GM19328 (cell line): Measurements from ENCODE around the gene ZPBP2.
"Not testable (repeated sequence)": the region's sequence is repeated elsewhere in the genome, so short reads cannot be mapped to it uniquely, and the experiment has no call there.

Experiments
- ATAC-seq: cut with Tn5 transposase; IDR thresholded peaks from one replicate; pipeline ENCODE4 v1.9.1; 2021; ENCODE audit warnings: mild to moderate bottlenecking, moderate library complexity; ENCODE audit not compliant: unreplicated experiment

The ZPBP2 gene

GRCh38 chr17:39854909-39855308, 13.1 kb upstream of the ZPBP2 start:
- no peak for ATAC-seq

DNA sequence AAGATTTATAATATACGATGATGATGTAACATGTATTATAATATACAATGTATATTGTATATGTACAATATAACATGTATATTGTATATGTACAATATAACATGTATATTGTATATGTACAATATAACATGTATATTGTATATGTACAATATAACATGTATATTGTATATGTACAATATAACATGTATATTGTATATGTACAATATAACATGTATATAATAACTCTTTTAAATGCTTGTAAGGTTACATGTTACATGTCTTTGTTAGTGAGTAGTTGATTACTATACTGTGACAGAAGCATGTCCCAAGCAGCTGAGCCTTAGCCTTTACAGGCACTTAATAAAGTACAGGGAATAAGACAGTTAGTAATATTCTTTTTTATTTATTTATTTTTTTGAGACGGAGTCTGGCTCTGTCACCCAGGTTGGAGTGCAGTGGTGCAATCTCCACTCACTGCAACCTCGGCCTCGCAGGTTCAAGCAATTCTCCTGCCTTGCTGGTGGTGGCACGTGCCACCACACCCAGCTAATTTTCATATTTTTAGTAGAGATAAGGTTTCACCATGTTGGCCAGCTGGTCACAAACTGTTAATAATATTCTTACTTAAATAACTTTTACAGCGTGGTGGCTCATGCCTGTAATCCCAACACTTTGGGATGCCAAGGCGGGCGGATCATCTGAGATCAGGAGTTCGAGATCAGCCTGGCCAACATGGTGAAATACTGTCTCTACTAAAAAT, 11.9 kb upstream of the ZPBP2 start:
- not testable (repeated sequence) for ATAC-seq

- no peak for ATAC-seq
Observed at GRCh38 chr17:39861235-39861634, 6.8 kb upstream of the ZPBP2 start.

- no peak for ATAC-seq
Observed at GRCh38 chr17:39863244-39863917, 4.6 kb upstream of the ZPBP2 start.

- no peak for ATAC-seq
Observed at GRCh38 chr17:39863918-39864746, 3.9 kb upstream of the ZPBP2 start, which contains the start of gene IKZF3. Gene IKZF3, minus strand, starts transcription at chr17:39864312. Its CDS starts 186 bp downstream, at chr17:39864126.

GRCh38 chr17:39866013-39866730, 1.8 kb upstream of the ZPBP2 start:
- no peak for ATAC-seq

GRCh38 chr17:39867084-39867879, 720 bp upstream of the ZPBP2 start:
- ATAC-seq: peak; percentile 53

DNA sequence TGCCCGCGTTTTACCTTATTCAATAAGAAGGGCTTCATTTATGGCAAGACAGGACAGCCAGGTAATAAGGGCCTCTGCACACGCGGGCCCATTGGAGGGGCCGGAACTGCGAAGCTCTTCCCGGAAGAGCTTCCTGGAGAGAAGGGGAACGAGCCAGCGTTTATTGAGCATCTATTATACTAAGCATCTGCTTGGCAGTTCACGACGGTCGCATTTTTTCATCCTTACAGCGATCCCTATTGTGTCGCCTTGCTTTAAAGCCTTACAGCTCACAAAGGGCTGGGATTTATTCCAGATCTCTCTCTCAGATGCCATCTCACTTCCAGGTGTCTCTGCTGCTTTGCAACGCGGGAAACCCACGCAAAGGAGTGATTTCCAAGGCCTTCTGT, 546 bp downstream of the ZPBP2 start:
- no peak for ATAC-seq

- ATAC-seq: no peak
Observed at GRCh38 chr17:39870776-39871175, 2.8 kb downstream of the ZPBP2 start.

DNA sequence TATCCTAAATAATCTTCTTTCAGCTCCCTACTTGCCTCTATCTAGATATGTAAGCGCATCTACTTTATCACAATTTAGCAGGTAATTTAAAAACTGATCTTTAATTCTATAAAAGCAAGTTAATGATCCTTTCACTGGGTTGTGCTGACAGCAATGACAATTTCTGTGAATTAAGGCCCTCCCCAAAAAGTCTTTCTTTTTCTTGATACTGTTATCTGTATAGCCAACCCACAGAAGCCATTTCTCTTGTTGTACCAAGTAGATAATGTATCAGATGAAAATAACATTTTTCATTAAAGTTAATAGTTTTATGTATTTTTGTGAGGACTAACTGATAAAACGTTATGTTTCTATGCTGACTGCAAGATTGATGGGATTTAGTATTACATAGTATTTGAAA, 3.8 kb downstream of the ZPBP2 start:
- no peak for ATAC-seq

DNA sequence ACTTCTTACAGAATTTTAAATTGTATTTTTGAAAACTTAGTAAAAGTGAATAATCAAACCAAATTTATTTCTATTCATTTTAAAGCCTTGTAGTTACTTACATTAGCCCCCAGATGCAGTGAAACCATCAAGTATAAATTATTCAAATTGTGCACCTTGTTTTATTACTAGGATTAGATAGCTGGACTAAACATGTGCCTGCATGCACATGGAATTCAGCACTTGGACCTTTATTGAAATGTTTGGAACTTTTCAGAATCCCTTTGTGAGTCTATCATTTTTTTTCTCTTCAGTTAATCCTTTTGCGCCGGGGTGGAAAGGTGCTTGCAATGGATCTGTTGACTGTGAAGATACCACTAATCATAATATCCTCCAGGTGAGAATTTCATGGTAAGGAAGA, 4.7 kb downstream of the ZPBP2 start:
- ATAC-seq: no peak

DNA sequence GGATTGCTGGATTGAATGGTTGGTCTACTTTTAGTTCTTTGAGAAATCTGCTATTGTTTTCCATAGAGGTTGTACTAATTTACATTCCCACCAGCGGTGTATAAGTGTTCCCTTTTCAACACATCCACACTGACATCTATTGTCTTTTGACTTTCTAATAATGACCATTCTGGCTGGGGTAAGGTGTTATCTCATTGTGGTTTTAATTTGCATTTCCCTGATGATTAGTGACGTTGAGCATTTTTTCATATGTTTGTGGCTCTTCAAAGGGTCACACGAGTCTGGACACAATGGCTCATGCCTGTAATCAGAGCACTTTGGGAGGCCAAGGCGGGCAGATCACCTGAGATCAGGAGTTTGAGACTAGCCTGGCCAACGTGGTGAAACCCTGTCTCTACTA, 18.1 kb downstream of the ZPBP2 start:
- not testable (repeated sequence) for ATAC-seq

DNA sequence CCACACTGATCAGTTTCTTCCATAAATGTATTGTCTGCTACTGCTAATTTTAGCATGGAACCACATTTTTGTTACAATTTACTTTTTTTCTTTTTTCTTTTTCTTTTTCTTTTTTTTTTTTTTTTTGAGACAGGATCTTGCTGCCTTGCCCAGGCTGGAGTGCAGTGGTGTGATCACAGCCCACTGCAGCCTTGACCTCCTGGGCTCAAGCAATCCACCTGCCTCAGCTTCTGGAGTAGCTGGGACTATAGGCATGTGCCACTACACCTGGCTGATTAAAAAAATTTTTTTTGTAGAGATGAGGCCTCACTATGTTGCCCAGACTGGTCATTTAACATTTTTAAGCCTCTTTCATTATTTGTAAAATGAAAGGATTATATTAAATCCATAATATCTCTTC, 19.1 kb downstream of the ZPBP2 start:
- ATAC-seq: no peak

DNA sequence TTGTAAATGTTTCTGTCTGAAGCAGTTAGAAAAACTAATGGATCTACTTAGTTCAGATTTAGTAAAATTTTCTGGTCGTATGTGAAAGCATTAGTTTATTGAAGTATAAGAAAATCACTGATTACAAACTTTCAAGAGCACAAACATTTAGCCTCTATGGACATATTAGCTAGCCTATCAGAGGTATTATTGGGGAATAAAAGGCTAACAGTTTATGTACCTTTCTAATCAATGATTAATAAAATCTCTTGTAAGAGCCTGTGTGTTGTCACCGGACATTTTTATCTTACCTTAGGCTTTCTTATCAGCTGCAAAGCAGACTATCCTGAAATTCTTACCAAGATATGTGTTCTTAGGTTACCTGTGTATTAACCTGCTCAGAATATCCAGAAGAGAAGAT, 21.2 kb downstream of the ZPBP2 start:
- no peak for ATAC-seq

- ATAC-seq: no peak
Observed at GRCh38 chr17:39894681-39895376, 26.8 kb downstream of the ZPBP2 start.

- no peak for ATAC-seq
Observed at GRCh38 chr17:39898088-39898487, 30.1 kb downstream of the ZPBP2 start.

GRCh38 chr17:39899215-39899614, 31.2 kb downstream of the ZPBP2 start:
- no peak for ATAC-seq

GRCh38 chr17:39902027-39902426, 34.0 kb downstream of the ZPBP2 start:
- not testable (repeated sequence) for ATAC-seq

DNA sequence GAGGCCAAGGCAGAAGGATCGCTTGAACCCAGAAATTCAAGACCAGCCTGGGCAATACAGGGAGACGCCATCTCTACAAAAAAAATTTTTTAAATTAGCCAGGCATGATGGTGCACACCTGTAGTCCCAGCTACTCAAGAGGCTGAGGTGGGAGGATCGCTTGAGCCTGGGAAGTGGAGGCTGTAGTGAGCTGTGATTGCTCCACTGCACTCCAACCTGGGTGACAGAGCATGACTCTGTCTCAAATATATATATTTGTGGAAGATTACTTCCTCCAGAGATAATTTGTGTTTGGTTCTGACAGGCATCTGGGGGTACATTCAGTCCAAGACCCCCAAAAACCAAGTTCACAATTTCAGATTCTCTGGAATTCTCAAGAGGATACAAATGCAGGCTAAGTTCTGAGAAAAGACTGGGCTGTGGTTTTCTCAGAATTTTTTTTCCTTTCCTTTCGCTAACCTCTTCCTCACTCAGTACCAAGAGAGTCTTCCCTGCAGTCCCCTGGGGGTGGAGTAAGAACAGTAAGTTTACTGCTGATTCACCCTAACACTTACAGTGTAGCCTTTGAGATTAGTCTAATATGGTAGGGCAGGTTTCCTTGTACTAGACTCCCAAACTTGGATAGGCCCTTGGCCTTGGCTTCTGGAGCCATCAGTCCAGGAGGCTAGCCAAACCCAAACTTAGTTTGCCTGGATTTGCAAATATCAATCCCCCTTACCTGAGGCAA, 35.3 kb downstream of the ZPBP2 start:
- no peak for ATAC-seq
